Measurements from ENCODE around the gene IGFL1.

Gene IGFL1

GRCh38 chr19:46196410-46197124 is 33.0 kb upstream of the IGFL1 start:
- no peaks in the 10 kb centered on the region for H3K9me3 ChIP-seq (ENCODE audit: low read length)
- TF ChIP-seq EZH2 (IDR thresholded peaks at IDR 0.05; ENCODE audit: borderline replicate concordance, low read length) (no peak), CTCF (IDR thresholded peaks at IDR 0.05; ENCODE audit: low read length) (no peak)
- no peaks in the 10 kb centered on the region for H3F3A ChIP-seq (ENCODE audit: insufficient read depth, low read length)
- H3K4me2 ChIP-seq (ENCODE audit: low read length): no peak overlapping the region
- H4K20me1 ChIP-seq (ENCODE audit: insufficient read depth, low read length): no peaks in the 10 kb centered on the region
- 0 out of 2 replicates have a peak, but pooled peaks cover 2% of the 10 kb centered on the region for H3K27me3 ChIP-seq (ENCODE audit: insufficient read depth, low read length)
- H3K36me3 ChIP-seq (ENCODE audit: insufficient read depth, low read length): no peaks in the 10 kb centered on the region
- H3K79me2 ChIP-seq (ENCODE audit: insufficient read depth, low read length): no peaks in the 10 kb centered on the region
- no peaks in the 10 kb centered on the region for H3K4me1 ChIP-seq (ENCODE audit: insufficient read depth, low read length, severe bottlenecking)
- H3K9ac ChIP-seq (ENCODE audit: low read length): no peak overlapping the region
- no peaks in the 10 kb centered on the region for H3K9me2 ChIP-seq (ENCODE audit: low read depth, low read length)
- H3K4me3 ChIP-seq (ENCODE audit: low read depth, low read length, poor library complexity, severe bottlenecking): no peak overlapping the region
- H3K27ac ChIP-seq (ENCODE audit: low read depth, low read length, poor library complexity, severe bottlenecking): no peak overlapping the region
- no peak overlapping the region for H2AFZ ChIP-seq (ENCODE audit: low read length)

- Histone ChIP-seq H4K20me1 (ENCODE audit: insufficient read depth, low read length) (no peaks in the 10 kb centered on the region), H3K9ac (ENCODE audit: low read length) (no peak overlapping the region), H3K36me3 (ENCODE audit: insufficient read depth, low read length) (no peaks in the 10 kb centered on the region), H2AFZ (ENCODE audit: low read length) (no peak overlapping the region), H3F3A (ENCODE audit: insufficient read depth, low read length) (no peaks in the 10 kb centered on the region), H3K4me2 (ENCODE audit: low read length) (no peak overlapping the region), H3K4me3 (ENCODE audit: low read depth, low read length, poor library complexity, severe bottlenecking) (no peak overlapping the region), H3K4me1 (ENCODE audit: insufficient read depth, low read length, severe bottlenecking) (no peaks in the 10 kb centered on the region), H3K9me3 (ENCODE audit: low read length) (no peaks in the 10 kb centered on the region), H3K79me2 (ENCODE audit: insufficient read depth, low read length) (no peaks in the 10 kb centered on the region), H3K27ac (ENCODE audit: low read depth, low read length, poor library complexity, severe bottlenecking) (no peak overlapping the region), H3K27me3 (ENCODE audit: insufficient read depth, low read length) (0 out of 2 replicates have a peak, but pooled peaks cover 4% of the 10 kb centered on the region), H3K9me2 (ENCODE audit: low read depth, low read length) (no peaks in the 10 kb centered on the region)
- no peak for TF ChIP-seq EZH2 (IDR thresholded peaks at IDR 0.05; ENCODE audit: borderline replicate concordance, low read length)
- TF ChIP-seq CTCF (IDR thresholded peaks at IDR 0.05; ENCODE audit: low read length): no peak
Measured at GRCh38 chr19:46197314-46198070, 32.0 kb upstream of the IGFL1 start.

GRCh38 chr19:46198756-46199155 is 30.8 kb upstream of the IGFL1 start:
- no peaks in the 10 kb centered on the region for H3K4me1 ChIP-seq (ENCODE audit: insufficient read depth, low read length, severe bottlenecking)
- H4K20me1 ChIP-seq (ENCODE audit: insufficient read depth, low read length): no peaks in the 10 kb centered on the region
- H3K27ac ChIP-seq (ENCODE audit: low read depth, low read length, poor library complexity, severe bottlenecking): no peak overlapping the region
- H3K27me3 ChIP-seq (ENCODE audit: insufficient read depth, low read length): 0 out of 2 replicates have a peak, but pooled peaks cover 4% of the 10 kb centered on the region
- no peaks in the 10 kb centered on the region for H3K9me2 ChIP-seq (ENCODE audit: low read depth, low read length)
- H3K36me3 ChIP-seq (ENCODE audit: insufficient read depth, low read length): no peaks in the 10 kb centered on the region
- no peaks in the 10 kb centered on the region for H3F3A ChIP-seq (ENCODE audit: insufficient read depth, low read length)
- TF ChIP-seq EZH2 (IDR thresholded peaks at IDR 0.05; ENCODE audit: borderline replicate concordance, low read length): no peak
- H2AFZ ChIP-seq (ENCODE audit: low read length): no peak overlapping the region
- no peaks in the 10 kb centered on the region for H3K79me2 ChIP-seq (ENCODE audit: insufficient read depth, low read length)
- H3K4me2 ChIP-seq (ENCODE audit: low read length): no peak overlapping the region
- no peak overlapping the region for H3K4me3 ChIP-seq (ENCODE audit: low read depth, low read length, poor library complexity, severe bottlenecking)
- no peaks in the 10 kb centered on the region for H3K9me3 ChIP-seq (ENCODE audit: low read length)
- no peak overlapping the region for H3K9ac ChIP-seq (ENCODE audit: low read length)

Measured in OCI-LY1 (cell line).